Esophagus mucosa (tissue), 1 donor: ENCODE data around the gene MBP. TPM values are rescaled to one million over a fixed set of nuclear protein-coding genes. Genes with fewer than 3 reads are reported as not detected.

Source experiments
- ATAC-seq: fragments of 200-7000 bp; cut with Tn5 transposase; one replicate; pipeline ENCODE4 v1.9.1; 2020
- total RNA-seq: library from RNA; stranded (reverse); gene quantifications from one replicate; pipeline ENCODE4 v1.2.4, GENCODE V29; 2023
- donor health status: DM: yes; HTN: yes; CAD: no.

MBP gene
- total RNA-seq, 1 donor from 2014 or later: 25.5 TPM

- peak; percentile 97 for ATAC-seq
Observed at GRCh38 chr18:77114415-77115191, 18.0 kb downstream of the MBP start.

- ATAC-seq: no peak
Observed at GRCh38 chr18:77114152-77114414, 18.5 kb downstream of the MBP start.

DNA sequence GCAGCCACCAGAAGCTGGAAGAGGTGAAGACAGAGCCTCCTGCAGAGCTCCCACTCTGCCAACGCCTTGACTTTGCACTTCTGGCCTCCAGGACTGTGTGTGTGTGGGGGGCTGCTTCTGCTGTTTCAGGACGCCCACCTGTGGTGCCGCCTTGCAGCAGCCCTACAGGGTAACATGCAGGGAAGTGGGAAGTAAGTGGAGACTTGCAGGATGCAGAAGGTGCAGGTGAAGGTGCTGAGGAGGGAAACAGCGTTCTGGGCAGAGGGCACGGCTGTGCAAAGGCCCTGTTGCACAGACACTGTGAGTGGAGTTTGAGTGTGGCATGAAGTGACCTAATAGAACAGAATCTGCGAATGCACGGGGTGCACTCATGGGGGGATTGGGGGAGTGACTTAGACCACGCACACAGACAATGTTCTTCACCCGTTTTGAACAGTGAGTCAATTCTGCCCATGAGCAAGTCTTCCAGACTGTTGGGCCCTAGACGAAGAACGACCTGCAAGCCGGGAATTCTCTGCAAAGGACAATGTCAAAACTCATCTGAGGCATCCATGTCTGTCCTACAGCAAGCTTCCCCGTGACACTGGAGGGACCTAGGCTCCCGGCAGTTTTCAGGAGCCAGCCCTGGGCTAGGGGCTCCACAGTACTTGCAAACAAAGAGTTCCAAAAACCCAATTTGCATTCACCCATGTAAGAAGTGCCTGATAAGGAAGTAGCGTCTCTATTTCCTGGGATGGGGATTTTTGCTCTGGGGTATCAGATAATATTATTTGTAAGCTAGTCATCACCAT, 19.0 kb downstream of the MBP start:
- ATAC-seq: no peak

- no peak for ATAC-seq
Observed at GRCh38 chr18:77112747-77113092, 19.9 kb downstream of the MBP start.

GRCh38 chr18:77111951-77112746, 20.4 kb downstream of the MBP start:
- no peak for ATAC-seq

DNA sequence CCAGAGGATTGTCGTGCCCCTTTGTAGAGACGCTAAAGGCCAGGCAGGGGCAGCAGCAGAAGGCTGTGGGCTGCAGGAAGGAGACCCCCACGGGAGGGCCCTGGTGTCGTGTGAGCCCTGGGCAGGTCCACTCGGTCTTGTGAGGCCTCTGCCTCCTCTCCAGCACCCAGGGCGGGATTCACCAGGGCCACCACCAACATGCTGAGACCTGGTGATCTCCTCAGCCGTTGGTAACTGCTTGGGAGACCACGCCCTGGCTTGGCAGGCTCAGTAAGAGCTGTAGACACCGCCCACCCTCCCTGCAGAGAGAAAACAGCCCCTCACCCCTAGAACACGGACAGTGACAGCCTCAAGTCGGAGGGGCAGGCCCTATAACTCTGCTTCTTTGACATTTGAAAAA, 21.1 kb downstream of the MBP start:
- ATAC-seq: peak; percentile 49

DNA sequence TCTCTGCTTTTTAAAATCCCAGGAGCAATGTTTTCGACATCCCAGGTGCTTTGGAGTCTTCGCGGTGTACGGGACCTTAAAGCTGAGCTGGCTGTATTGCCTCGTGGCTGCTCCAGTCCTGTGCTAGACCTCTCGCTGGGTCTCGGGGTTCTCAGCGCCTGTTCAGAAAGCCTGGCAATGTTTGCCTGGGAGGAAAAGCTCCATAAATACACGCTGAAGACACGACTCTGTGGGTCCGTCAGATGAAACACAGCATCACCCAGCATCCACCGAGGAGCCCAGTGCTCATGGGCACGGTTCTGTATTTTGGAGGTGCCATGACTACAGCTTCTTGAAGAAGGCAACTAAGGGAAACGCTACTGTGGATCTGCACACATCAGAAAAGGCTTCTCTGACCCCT, 21.6 kb downstream of the MBP start:
- no peak for ATAC-seq

- ATAC-seq: no peak
Observed at GRCh38 chr18:77110400-77110799, 22.2 kb downstream of the MBP start.

DNA sequence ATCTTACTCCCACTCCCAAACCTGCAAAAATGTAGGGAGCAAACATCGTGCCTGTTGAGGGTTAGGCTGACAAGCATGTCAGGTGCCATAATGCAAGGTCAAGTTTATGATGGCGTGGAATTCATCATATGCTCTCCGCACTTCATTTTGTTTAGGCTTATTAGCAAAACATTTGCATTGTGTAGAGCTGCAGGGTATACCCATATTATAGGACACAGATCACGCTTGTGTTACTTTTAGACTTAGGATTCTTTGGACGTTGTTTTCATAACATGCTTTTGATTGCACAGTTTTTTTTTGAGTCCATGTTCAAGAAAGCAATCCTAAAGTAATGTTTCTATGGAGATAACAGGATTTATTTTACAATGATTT, 22.9 kb downstream of the MBP start:
- no peak for ATAC-seq

GRCh38 chr18:77108821-77109647, 23.5 kb downstream of the MBP start:
- no peak for ATAC-seq

GRCh38 chr18:77108001-77108692, 24.4 kb downstream of the MBP start:
- no peak for ATAC-seq

GRCh38 chr18:77107292-77107691, 25.3 kb downstream of the MBP start:
- no peak for ATAC-seq

GRCh38 chr18:77106331-77106730, 26.3 kb downstream of the MBP start:
- no peak for ATAC-seq

DNA sequence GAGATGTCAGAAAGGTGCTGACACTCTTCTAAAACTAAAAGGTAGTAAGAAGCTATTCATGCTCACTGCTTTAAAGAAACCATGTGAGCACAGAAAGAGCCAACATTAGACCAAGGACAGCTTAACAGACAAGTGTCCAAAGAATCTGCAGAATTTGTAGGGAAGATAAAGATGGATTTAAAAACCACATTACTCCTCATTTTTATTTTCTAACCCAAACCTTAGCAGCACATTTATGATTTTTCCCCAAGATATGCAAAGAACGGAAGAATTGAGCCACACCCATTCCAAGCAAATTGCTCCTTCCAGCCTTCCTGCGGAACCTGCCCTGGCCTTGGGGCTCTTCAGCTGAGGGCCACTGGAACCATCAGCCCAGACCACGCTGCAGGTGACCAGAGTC, 26.9 kb downstream of the MBP start:
- no peak for ATAC-seq

- ATAC-seq: no peak
Observed at GRCh38 chr18:77105028-77105427, 27.6 kb downstream of the MBP start.

- ATAC-seq: no peak
Observed at GRCh38 chr18:77103991-77104531, 28.5 kb downstream of the MBP start.

- ATAC-seq: no peak
Observed at GRCh38 chr18:77103187-77103850, 29.3 kb downstream of the MBP start.

- no peak for ATAC-seq
Observed at GRCh38 chr18:77102259-77103040, 30.1 kb downstream of the MBP start.

- peak; percentile 95 for ATAC-seq
Observed at GRCh38 chr18:77101410-77102258, 30.9 kb downstream of the MBP start.
